Activated CD8-positive, alpha-beta memory T cell treated with anti-CD3 and anti-CD28 coated beads, Interleukin-2, amount 50 U/mL, for 4 hours (primary cell): Measurements from ENCODE around the gene COL27A1.

ENCODE experiments used
- DNase-seq: peaks from one replicate; pipeline ENCODE4 v3.0.0-alpha.2; 2020

COL27A1 gene

GRCh38 chr9:114347675-114348074, 192.3 kb downstream of the COL27A1 start:
- no peak for DNase-seq

GRCh38 chr9:114348261-114348905, 193.0 kb downstream of the COL27A1 start:
- no peak for DNase-seq

- peak; percentile 78 for DNase-seq
Measured at GRCh38 chr9:114348906-114349482, 193.7 kb downstream of the COL27A1 start.

- no peak for DNase-seq
Measured at GRCh38 chr9:114349713-114350480, 194.6 kb downstream of the COL27A1 start.

GRCh38 chr9:114350636-114351401, 195.5 kb downstream of the COL27A1 start:
- DNase-seq, result no peak

- DNase-seq, result no peak
Measured at GRCh38 chr9:114351932-114352331, 196.6 kb downstream of the COL27A1 start.

GRCh38 chr9:114355821-114356220, 200.5 kb downstream of the COL27A1 start:
- DNase-seq, result no peak

- DNase-seq, result no peak
Measured at GRCh38 chr9:114356792-114357191, 201.5 kb downstream of the COL27A1 start.

- DNase-seq, result no peak
Measured at GRCh38 chr9:114357360-114357759, 202.0 kb downstream of the COL27A1 start.

- no peak for DNase-seq
Measured at GRCh38 chr9:114357911-114358328, 202.6 kb downstream of the COL27A1 start.

- DNase-seq, result no peak
Measured at GRCh38 chr9:114359801-114360200, 204.5 kb downstream of the COL27A1 start.

GRCh38 chr9:114361542-114361941, 206.2 kb downstream of the COL27A1 start:
- DNase-seq, result no peak
